Kidney epithelial cell (primary cell): ENCODE data around the gene SNCA. TPM values are rescaled to one million over a fixed set of nuclear protein-coding genes. Genes with fewer than 3 reads are reported as not detected.

Experiments
- DNase-seq: peaks from one replicate; pipeline ENCODE4 v3.0.0-alpha.2; 2010; ENCODE audit warnings: low read depth
- H3K27me3 ChIP-seq: 2 replicates; pipeline ENCODE4 v1.6.0; 2011; ENCODE audit warnings: low read length; ENCODE audit not compliant: control insufficient read depth, insufficient read depth
- H3K36me3 ChIP-seq: 2 replicates; pipeline ENCODE4 v1.5.1; 2011; ENCODE audit warnings: low read length; ENCODE audit not compliant: control insufficient read depth, insufficient read depth
- H3K4me3 ChIP-seq: 2 replicates; pipeline ENCODE4 v1.5.1; 2011; ENCODE audit warnings: low read depth, mild to moderate bottlenecking, control low read depth, low read length
- total RNA-seq: library from RNA; depleted of rRNA; stranded (reverse); fragments of >200 nt; gene quantifications from 2 replicates; pipeline ENCODE4 v1.2.3, GENCODE V29; 2015
- TF ChIP-seq, protein P1 (sequence below): IDR thresholded peaks from 2 replicates; pipeline ENCODE4 v1.5.1; 2011; ENCODE audit warnings: mild to moderate bottlenecking, moderate library complexity, low read length, control low read depth, inconsistent platforms; ENCODE audit not compliant: insufficient read depth, poor library complexity, severe bottlenecking

SNCA gene
- total RNA-seq, 1 donor from 2014 or later: 8.7 TPM

- H3K4me3 ChIP-seq: no peak overlapping the region
- TF ChIP-seq, protein P1, sequence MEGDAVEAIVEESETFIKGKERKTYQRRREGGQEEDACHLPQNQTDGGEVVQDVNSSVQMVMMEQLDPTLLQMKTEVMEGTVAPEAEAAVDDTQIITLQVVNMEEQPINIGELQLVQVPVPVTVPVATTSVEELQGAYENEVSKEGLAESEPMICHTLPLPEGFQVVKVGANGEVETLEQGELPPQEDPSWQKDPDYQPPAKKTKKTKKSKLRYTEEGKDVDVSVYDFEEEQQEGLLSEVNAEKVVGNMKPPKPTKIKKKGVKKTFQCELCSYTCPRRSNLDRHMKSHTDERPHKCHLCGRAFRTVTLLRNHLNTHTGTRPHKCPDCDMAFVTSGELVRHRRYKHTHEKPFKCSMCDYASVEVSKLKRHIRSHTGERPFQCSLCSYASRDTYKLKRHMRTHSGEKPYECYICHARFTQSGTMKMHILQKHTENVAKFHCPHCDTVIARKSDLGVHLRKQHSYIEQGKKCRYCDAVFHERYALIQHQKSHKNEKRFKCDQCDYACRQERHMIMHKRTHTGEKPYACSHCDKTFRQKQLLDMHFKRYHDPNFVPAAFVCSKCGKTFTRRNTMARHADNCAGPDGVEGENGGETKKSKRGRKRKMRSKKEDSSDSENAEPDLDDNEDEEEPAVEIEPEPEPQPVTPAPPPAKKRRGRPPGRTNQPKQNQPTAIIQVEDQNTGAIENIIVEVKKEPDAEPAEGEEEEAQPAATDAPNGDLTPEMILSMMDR: no peak
- no peaks in the 10 kb centered on the region for H3K27me3 ChIP-seq
- no peak for DNase-seq
- H3K36me3 ChIP-seq: no peaks in the 10 kb centered on the region
Observed at GRCh38 chr4:89807441-89808140, 29.4 kb downstream of the SNCA start.

GRCh38 chr4:89805297-89805696 is 31.7 kb downstream of the SNCA start:
- no peak for DNase-seq
- Histone ChIP-seq H3K36me3 (no peaks in the 10 kb centered on the region), H3K27me3 (no peaks in the 10 kb centered on the region), H3K4me3 (no peak overlapping the region)
- TF ChIP-seq, protein P1: no peak

GRCh38 chr4:89803915-89804314 is 33.0 kb downstream of the SNCA start:
- H3K36me3 ChIP-seq: no peaks in the 10 kb centered on the region
- H3K27me3 ChIP-seq: no peaks in the 10 kb centered on the region
- no peak overlapping the region for H3K4me3 ChIP-seq
- TF ChIP-seq, protein P1: no peak
- no peak for DNase-seq

DNA sequence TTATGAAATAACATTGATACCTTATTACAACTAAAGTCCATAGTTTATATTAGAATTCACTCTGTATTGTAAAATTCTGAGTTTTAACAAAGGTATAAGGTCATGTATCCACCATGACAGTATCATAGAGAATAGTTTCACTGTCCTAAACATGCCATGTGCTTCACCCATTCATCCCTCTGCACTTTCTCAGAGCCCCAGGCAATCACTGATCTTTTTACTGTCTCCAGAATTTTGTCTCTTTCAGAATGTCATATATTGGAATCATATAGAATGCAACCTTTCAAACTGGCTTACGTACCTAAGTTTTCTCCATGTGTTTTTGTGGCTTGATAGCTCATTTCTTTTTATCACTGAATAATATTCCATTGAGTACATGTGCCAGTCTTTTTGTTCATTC is 33.9 kb downstream of the SNCA start:
- Histone ChIP-seq H3K27me3 (no peaks in the 10 kb centered on the region), H3K4me3 (no peak overlapping the region), H3K36me3 (no peaks in the 10 kb centered on the region)
- TF ChIP-seq, protein P1: no peak
- no peak for DNase-seq

DNA sequence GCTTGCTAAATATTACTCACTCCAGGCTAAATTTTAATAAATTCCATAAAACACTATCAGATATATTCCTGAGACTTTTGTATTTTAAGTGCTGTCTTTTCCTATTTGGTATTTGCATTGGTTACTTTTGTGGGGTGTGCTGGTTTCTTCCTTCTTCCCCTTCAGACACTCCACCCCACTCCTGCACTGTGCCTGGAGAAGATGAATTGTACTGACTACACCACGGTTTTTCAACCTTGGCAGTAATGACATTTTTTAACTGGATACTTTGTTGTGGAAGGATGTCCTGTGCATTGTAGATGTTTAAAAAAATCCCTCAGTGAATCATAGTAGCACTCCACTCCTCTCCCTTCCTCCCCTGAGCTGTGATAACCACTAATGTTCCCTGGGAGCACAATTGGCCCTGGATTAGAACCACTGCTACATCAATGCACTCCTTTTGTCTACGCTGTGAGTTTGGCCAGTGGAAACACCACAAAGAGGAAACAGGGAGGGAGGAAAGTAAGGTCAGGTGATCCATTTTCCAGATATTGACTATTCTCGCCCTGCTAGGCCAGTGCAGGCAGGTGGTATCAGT is 36.3 kb downstream of the SNCA start:
- TF ChIP-seq, protein P1: no peak
- DNase-seq: no peak
- no peak overlapping the region for H3K4me3 ChIP-seq
- H3K27me3 ChIP-seq: no peaks in the 10 kb centered on the region
- no peaks in the 10 kb centered on the region for H3K36me3 ChIP-seq
